LNCaP clone FGC (cell line): Measurements from ENCODE around the gene RBM3.

Experiments
- DNase-seq: peaks from one replicate; pipeline ENCODE4 v3.0.0-alpha.2; 2011; ENCODE audit warnings: low read depth
- H3K4me3 ChIP-seq: 2 replicates; pipeline ENCODE4 v1.5.1; 2011; ENCODE audit warnings: mild to moderate bottlenecking, low read depth, low read length, control low read depth
- CTCF ChIP-seq: IDR thresholded peaks from 2 replicates; pipeline ENCODE4 v1.5.1; 2012; ENCODE audit warnings: mild to moderate bottlenecking; ENCODE audit not compliant: control insufficient read depth, insufficient read depth; ENCODE audit errors: extremely low read depth

Gene RBM3

GRCh38 chrX:48617542-48618340 is 43.5 kb downstream of the RBM3 start:
- H3K4me3 ChIP-seq, result no peak overlapping the region
- no peak for TF ChIP-seq CTCF
- no peak for DNase-seq

- no peak for DNase-seq
- no peak for TF ChIP-seq CTCF
- H3K4me3 ChIP-seq, result no peak overlapping the region
These were observed 52.4 kb downstream of the RBM3 start for GRCh38 chrX:48626401-48627298.
